Stimulated activated CD8-positive, alpha-beta memory T cell treated with anti-CD3 and anti-CD28 coated beads, Interleukin-7, amount 100 ng/mL, for 48 hours (primary cell): ENCODE data around the gene GAS7.
A peak's percentile ranks its signal among the peaks of the same experiment; 100 is the strongest.

ENCODE experiments used
- DNase-seq, 2 donors: peaks; one replicate each; pipeline ENCODE4 v3.0.0-alpha.2; 2020; ENCODE audit warnings: low read depth in 1 of 2; ENCODE audit errors: extremely low read depth in 1 of 2

The GAS7 gene

DNA sequence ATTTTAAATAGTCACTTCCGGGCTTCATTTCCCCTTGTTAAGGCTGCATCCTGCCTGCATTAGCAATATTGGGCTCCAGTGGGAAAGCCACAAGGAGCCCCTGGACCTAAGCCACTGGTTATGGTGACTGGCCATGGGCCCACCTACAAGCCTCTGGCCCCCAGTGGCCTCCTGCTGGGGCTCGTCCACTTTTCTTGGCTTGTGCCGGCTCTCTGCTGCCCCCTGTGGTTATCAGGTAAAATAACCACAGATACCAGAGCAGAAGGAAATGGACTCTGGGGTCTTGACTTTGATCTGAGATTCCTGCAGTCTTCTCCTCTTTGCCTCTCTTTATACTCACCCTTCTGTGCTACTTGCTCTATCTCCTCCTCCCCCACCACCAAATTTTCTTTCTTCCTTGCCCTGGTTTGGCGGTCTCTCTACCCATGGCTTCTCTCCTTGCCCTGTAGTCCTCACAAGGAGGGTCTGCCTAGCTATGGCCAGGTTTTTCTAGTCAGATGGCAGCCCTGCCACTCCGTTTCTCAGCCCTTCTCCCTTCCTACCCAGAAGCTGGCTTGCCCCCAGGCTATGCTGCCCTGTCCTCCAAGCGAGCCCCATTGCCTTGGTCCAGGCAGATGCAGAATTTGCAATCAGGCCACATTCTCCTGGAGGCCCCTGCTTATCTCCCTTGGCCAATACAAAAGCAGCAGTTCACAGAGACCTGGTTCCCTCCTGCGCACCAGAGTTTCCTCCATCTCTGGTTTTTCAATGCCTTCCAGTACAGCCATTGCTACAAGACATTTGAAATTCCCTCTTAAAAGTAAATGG is 210.4 kb downstream of the GAS7 start:
- no peak for DNase-seq

DNA sequence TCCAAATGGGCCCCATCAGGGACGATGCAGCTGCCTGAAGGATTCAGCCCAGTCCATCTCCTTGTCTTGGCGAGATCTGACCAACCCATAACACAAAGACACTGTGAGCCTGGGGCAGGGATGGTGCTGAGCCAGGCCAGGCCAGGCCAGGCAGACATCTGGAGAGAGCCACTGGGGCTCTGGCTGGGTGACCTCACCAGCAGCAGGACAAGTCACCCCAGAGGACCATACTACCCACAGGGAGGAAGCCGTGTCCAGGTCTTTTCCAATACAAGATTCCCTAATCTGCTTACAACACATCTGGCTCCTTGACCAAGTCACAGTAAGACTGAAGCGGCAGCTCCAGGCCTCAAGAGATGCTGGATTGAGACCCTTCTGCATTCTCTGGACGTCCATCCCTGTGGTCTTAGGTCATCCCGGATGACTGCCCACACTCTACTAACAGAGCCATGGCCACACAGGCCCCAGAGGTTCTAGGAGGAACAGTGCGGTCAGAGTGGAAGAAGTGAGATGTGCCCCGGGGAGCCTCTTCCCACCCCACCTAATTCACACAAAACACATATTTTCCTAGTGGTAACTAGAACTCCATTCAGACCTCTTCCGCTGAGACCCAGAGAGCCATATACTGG is 211.5 kb downstream of the GAS7 start:
- DNase-seq, result no peak

DNA sequence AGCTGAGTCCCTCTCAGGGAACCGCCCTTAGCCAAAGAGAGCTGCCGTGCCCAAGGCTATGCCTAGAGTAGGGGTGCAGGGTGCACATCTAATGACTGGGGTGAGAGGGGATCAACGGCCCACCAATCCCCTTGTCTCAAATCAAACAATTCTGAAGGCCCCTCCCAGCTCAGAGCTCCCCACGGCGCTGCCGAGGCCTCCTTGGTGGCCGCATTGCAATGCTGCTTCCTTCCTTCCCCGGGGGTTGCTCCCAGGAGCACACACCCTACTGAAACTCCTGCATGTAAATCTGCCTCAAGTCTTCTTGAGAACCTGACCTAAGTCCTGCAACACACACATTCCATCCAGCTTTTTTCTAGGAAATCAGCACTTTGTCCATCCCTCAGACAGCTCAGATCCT is 212.8 kb downstream of the GAS7 start:
- DNase-seq, result no peak

DNA sequence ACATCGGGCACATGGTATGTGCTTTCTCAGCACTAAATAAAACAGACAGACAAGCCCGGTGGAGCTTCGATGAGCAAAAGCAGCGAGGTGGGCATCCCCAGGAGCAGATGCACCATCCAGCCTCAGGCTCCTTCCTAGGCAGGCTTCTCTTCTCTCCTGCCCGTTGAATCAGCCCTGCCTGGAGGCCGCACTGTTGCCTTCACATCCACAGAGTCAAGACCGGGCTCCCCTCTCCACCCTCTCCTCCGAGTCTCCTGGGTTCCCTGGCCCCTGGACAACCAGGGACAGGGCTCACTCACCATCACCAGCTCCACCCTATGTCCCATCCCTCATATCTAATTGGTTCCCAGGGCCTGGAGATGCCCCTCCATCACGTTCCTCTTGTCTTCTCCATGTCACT is 213.6 kb downstream of the GAS7 start:
- DNase-seq, result no peak

DNA sequence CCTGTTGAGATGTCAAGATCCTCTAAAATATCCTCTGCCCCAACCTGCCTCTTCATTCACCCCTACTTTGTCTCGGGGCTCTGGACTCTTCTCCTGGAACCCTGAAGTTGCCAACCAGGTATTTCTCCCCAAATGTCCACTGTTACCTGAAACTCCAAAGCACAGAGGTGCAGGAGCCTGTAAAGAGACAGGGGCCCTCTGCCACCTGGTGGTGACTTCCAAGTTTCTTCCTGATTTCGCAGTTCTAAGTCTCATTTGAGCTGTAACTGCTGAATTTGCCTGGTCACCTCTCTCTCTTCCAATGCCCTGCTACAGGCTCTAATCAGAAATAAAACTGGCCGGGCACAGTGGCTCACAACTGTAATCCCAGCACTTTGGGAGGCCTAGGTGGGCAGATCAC is 216.2 kb downstream of the GAS7 start:
- no peak for DNase-seq

DNA sequence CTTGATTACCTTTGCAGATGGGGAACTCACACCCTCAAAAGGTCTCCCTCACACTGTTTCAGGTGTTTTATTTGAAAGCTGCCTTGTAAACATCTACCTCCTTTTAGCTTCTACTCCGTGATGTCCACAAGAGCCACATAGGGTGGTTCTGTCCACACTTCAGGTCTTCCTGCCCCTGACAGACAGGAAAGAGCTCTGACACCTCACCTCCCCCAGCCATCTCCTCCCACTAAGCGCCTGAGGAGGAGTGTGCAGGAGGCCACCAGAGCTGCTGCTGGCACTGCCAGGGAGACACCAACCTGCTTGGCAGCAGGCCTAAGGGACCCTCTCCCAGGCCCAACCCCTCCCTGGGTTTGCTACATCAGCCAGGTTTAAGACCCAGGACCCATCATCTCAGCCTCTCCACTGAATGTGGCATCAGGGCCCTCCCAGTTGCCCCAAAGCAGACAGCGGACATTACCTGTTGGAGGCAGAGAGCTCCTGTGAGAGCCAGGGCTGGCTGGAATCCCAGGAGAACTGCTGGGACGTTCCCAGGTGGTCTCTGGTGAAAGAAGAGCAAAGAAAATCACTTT is 217.0 kb downstream of the GAS7 start:
- DNase-seq, result no peak

DNA sequence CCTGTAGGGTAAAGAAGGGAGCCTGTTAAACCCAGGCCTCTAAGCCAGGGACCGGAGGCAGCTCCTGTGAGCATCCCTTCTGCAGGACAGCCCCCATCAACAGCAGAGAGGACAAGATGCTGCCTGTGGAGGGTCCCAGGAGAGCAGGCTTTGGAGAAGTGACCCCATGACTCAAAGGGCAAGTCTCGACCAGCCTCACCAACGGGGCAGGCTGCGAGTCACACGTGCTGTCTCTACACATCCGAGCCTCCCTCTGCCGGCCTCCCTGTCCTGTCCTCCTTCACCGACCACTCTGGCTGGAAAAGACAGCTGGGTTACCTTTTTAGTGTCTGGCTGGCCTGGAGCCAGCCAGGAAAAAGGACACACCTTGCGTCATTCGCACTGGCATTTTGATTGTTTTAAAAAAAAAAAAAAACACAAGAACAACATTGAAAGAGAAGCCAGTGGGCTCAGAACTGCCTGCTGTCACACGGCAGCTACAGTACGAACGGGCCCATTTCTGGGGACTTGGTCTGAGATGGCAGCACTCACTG is 218.9 kb downstream of the GAS7 start:
- DNase-seq, result no peak

DNA sequence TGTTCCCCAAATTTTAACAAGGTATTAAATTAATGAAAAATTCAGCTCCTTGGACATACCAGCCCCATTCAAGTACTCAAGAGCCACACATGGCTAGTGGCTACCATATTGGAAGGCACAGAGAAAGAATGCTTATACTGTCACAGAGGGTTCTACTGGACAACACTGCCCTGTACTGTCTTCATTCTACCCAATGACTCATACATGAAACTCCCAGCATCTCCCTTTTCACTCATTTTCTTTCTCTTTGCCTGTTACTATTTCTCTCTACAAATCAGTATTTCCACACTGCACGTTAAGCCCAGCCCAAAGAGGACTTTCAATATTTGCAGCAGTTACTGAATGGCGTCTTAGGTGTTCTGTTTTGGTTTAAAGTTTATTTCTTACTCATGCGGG is 221.2 kb downstream of the GAS7 start:
- no peak for DNase-seq

DNA sequence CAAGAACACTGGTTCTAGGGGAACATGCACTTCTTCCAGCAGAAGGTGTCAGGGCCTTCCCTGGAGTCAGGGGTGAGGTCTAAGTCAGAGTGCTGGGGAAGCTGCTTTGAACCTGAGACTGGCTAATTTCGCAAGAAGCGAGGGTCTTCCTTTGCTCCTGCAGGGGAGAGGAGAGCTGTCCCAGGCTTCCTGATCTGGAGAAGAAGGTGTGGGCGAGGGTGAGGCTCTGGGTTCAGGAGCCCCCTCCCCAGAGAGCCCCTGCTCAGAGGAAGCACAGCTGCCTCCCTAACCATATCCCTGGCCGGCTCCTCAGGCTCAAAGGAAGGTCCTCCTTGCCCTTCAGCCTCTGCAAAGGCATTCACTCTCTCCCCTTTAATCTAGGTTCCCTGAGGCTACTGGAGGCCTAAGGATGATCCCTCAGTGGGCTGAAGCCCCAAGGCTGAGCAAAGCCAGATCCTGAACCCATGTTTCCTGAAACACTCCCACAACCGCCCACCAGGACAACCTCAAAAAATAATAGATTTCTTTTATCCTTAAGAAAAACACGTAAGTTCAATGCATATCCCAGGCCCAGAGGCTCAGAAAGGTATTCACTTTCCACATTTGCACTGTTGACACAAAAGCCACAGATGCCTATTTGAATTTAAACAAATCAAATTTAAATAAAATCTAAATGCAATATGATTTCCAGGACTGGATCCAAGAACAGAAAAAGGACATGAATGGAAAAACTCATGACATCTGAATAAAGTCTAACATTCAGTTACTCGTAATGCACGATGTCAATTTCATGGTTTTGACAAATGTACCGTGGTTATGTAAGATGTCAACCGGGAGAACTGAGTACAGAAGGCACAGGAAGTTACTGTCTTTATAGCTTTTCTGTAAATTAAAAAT is 221.9 kb downstream of the GAS7 start:
- no peak for DNase-seq

DNA sequence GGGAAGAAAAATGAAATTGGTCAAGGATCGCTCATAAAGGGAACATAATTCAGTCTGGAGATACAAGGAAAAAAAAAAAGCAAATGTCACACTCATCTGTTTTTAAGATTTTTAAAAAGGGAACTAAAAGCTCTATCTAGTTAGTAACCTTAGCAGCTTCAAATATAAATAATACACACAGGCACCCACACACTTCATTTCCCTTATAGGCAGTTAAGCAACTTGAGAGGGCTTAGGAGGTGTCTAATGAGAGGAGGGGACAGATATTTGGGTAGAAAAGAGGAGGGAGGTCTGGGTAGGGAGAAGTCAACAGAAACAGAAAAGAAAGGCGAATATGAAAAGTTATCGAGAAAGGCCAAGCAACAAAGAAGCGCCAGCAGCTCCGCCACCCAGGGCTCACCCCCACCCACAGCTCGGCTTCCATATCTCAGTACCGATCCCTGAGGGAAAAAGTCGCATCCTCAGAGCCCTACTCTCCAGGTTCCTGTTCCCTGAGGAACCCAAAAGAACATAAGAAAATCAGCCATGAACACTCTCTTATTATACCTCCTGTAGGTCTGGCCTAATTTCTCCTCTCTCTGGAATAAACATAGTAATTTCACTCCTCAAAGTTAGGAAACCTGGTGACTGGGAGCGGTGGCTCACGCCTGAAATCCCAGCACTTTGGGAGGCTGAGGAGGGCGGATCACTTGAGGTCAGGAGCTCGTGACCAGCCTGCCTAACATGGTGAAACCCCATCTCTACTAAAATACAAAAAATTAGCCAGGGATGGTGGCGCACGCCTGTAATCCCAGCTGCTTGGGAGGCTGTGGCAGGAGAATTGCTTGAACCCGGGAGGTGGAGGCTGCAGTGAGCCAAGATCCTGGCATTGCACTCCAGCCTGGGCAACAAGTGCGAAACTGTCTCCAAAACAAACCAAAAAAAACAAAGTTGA is 223.7 kb downstream of the GAS7 start:
- no peak for DNase-seq

DNA sequence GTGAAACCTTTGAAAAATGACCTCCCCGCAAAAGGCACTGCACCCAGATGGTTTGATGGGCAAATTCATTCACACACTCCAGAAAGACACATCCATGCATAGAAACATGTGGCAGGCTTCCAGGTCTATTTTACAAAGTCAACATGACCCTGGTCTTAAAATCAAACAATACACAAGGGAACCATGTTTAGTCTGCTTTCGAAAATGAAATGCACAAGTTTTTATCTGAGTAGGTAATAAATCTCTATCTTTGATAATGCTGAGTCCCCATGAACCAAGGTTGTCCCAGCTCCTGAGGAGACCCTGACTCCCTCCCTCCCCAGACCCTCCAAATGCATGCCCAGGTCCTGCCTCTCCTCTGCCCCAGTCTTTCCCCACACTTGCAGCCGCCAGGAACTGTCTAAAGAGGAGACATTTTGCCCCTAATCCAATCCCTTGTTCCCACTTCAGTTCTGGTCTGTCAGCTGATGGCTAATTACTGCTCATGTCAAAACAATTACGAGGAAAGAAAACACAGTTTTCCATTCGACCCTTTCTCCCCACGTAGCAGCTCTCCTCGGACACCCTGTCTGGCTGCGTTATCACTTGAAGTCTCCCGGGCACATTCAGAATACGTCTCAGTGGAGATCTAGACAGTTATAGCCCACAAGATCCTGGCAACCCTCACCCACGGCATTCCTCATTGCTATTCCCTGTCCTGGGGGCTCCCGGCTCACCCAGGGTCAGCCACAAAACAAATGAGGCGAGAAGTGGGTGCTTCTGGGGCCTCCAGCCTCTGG is 224.5 kb downstream of the GAS7 start:
- no peak for DNase-seq

DNA sequence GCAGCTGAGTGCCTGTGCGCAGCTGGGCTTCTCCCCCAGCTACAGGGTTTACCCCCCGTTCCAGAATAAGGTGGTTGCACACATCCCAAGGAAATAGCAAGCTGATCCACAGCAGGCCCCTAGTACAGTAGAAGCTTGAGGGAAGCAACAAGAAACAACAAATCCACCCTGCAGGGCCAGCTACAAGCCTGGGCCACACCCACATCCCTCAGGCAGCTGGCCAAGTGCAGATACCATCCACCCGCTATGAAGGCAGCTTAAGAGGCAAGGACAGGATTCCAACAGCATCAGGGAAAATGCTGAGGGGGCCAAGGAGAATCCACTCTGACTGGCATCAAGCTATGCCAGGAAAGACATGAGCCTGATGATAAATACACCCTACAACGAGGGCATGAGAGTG is 226.4 kb downstream of the GAS7 start:
- no peak for DNase-seq

DNA sequence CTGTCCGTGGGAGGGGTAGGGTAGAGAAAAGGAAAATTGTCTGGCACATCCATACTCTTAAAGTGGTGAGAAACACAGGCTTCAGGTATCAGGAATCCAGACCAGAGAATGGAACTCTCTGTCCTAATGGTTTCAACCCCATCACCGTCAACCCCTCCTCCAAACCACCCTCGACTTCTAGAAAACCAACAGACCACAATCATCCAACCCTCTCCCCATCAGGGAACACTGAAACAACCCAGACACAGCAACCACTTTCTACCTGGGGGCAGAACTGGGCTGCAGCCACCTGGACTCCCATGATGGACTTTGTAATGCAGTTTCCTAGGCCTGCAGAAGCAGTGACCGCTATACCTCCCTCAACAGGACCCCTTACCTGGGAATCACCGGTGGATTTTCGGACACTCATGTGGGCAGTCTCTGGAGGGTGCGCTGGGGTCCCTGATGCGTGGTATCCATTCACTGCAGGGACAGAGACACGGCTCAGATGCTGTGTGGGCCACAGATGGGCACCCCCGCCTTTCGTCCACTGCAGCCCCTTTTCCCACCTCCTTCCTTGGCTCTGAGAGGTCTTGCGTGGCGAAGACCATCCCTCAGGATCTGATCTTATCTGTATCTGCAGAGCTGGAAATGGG is 229.0 kb downstream of the GAS7 start:
- no peak for DNase-seq

DNA sequence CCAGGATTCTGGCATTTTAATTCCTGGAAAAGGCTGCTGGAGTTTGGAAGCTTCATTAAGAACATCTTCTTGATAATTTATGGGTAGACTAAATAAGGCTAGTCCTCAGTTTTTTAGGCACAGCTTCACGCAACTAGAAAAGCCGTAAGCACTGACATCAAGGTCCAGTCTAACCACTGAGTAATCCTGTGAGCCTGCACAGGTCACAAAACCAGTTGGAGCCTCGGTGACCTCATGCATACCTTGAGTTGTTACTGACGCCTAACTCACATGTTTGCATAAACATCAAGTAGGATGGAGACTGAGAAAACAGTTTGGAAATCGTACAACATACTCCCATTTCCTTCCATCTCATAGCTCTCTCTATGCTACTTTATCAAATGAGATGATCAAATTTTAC is 229.5 kb downstream of the GAS7 start:
- no peak for DNase-seq

DNA sequence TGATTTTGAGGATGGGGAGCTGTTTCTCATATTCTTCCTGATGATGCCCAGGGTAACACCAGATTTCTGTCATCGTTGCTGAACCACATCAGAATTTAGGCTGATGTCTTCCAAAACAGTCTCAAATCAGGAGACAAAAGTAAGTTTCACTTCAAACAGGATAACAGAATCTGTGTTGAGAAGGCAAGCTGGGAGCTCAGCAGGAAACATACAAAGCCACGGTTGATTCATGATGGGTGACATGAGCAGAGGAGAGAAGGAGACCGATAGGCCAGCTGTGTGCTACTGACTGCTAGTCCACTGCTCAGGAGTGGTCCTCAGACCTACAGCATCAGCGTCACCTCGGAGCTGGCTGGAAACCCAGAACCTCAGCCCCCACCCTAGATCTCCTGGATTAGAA is 230.4 kb downstream of the GAS7 start:
- no peak for DNase-seq

DNA sequence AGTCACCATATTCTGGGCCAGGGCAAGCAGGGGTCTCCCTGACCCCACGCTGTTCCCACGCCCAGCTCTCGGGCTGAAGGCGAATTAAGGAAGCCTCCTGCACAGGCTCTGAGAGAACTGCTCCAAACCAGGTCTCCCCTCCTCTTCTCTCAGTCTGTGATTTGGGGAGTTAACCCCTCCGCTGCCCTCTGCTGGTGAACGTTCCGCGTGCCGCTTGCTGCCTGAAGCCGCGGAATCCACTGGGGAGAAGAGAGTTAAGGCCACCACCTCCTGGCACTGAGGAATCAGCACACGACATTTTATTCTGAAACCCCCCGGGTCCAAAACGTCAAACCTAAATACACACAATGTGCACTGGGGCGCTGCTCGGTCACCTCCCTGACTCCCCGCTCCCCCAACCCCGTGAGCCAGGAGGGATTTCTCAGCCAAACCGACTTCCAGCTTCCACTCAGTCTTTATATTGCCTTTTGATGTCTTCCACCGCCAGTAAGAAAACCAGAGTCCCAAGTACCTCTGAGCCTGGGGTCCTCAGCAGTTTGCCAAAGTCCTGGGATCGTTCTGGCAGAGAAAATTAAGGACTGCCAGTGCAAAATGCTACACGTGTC is 238.9 kb downstream of the GAS7 start:
- DNase-seq, result peak; percentile 14 to 16

DNA sequence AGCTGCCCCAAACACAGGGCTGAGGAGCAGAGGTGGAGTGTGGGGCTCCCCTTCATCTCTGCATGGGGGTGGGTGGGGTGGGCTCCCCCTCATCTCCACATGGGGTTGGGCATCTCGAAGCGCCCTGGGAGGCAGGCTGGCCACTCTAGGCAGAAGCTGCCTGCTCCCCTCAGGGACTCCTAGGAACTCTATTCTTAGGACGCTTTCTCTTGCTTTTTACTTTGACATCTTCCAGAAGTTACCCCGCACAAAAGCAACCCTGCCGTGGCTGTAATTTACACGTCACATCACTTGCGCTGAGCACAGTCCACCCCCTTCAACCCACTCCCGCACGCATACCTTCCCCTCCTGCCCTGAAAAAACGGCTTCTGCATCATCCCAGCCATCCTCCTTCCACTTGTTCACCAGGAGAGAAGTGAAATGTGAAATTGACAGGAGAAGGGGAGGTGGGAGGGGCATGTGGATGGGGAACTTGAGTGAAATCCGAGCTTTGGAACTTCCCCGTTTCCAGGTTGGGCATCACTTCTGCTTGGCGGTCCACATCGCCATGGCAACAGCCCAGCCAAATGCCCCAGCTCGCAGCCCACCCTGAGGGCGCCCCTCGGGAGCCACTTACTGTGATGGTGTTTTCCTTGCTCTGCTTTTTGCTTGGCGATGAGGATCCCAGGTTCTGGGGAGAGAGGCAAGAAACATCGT is 239.7 kb downstream of the GAS7 start:
- no peak for DNase-seq

DNA sequence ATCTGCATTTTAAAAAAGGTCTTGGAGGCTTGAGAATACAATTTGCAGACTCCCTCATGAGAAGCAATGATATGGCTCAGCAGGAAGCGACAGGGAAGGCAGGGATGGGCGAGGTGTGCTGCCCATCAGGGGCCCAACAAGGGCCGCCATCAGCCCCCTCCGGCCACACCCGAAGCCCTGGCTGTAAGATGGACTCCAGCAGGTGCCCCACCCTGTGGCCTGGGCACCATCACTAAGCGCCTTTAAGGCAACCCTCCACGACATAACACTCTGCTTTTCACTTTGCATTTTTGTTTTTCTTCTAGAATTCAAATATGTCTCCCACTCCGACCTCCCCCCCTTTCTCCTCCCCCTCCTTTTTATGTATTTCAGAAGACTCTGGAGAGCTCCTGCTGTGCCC is 241.2 kb downstream of the GAS7 start:
- DNase-seq, result no peak
